ENCODE data around the gene STIMATE.

DNA sequence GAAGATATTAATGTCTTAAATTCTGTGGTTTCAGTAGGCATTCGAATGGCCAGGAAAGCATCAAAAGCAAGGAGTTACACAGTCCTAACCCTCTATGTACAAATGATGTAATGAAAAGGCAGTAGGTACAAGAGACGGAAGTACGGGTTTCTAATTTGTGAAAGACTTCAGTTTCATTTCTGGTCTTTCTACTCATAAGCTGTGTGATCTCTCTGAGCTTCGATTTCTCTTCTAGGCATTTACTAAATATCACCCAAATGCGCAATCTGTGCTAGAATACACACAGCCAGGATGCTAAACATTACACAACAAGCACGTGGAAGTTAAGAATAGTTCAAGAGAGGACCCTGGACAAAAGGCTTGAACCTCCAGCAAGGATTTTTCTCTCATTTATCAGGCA is 17.9 kb upstream of the STIMATE start:
- TF ChIP-seq, protein P1, sequence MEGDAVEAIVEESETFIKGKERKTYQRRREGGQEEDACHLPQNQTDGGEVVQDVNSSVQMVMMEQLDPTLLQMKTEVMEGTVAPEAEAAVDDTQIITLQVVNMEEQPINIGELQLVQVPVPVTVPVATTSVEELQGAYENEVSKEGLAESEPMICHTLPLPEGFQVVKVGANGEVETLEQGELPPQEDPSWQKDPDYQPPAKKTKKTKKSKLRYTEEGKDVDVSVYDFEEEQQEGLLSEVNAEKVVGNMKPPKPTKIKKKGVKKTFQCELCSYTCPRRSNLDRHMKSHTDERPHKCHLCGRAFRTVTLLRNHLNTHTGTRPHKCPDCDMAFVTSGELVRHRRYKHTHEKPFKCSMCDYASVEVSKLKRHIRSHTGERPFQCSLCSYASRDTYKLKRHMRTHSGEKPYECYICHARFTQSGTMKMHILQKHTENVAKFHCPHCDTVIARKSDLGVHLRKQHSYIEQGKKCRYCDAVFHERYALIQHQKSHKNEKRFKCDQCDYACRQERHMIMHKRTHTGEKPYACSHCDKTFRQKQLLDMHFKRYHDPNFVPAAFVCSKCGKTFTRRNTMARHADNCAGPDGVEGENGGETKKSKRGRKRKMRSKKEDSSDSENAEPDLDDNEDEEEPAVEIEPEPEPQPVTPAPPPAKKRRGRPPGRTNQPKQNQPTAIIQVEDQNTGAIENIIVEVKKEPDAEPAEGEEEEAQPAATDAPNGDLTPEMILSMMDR (conservative IDR thresholded peaks at IDR 0.05; ENCODE audit: low read length): no peak
- no peak for TF ChIP-seq EZH2phosphoT487 (IDR thresholded peaks at IDR 0.05; ENCODE audit: borderline replicate concordance, low read depth, low read length)

Data from OCI-LY7 (cell line).